Activated gamma-delta T cell (primary cell): Measurements from ENCODE around the gene CRK.
A peak's percentile ranks its signal among the peaks of the same experiment; 100 is the strongest.

ENCODE experiments used
- DNase-seq: peaks from one replicate; lab custom pipeline; 2025; lab: John Stamatoyannopoulos, UW

The CRK gene

GRCh38 chr17:1486802-1487695 lies 31.0 kb upstream of the CRK start:
- peak; percentile 58 for DNase-seq

- DNase-seq: peak; percentile 65
Observed at GRCh38 chr17:1485423-1486376, 29.7 kb upstream of the CRK start.

DNA sequence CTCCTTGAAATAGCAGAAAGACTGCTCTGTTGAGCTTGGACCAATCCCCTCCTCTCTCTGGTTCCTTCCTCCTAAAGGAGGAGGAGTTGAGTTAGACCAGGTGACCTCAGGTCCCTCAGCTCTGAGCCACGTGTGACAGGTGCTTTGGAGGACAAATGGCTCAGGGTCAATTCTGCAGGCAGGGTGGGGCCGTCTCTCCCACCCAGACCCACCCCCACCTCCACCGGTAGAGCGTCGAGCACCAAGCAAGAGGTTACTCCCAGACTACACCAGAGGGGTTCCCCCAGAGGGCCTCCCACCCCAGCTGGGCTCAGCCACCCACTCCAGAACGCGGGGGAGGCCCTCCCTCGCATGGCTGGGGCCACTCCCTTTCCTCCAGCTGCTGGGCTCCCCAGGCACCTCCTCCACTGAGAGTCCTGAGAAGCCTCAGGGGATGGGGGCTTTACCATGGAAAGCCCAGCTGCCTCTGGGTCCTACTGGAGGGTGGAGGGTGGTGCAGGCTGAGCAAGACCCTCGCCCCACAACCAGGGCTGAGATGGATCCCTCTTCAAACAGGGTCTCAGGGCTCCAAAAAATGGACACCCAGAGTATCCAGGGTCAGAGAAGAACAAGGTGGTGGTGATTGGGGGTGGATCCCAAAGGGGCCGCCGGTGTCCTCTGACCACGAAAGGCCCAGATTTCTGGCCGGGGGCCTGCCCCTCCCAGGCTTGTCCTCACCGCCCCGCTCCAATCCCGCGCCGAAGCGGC lies 28.8 kb upstream of the CRK start:
- DNase-seq: no peak

- no peak for DNase-seq
Observed at GRCh38 chr17:1484060-1484535, 28.1 kb upstream of the CRK start.

- DNase-seq: no peak
Observed at GRCh38 chr17:1482680-1483079, 26.6 kb upstream of the CRK start.

GRCh38 chr17:1481736-1482135 lies 25.7 kb upstream of the CRK start:
- no peak for DNase-seq

GRCh38 chr17:1480747-1481465 lies 24.9 kb upstream of the CRK start:
- no peak for DNase-seq

- no peak for DNase-seq
Observed at GRCh38 chr17:1478418-1478817, 22.4 kb upstream of the CRK start.

DNA sequence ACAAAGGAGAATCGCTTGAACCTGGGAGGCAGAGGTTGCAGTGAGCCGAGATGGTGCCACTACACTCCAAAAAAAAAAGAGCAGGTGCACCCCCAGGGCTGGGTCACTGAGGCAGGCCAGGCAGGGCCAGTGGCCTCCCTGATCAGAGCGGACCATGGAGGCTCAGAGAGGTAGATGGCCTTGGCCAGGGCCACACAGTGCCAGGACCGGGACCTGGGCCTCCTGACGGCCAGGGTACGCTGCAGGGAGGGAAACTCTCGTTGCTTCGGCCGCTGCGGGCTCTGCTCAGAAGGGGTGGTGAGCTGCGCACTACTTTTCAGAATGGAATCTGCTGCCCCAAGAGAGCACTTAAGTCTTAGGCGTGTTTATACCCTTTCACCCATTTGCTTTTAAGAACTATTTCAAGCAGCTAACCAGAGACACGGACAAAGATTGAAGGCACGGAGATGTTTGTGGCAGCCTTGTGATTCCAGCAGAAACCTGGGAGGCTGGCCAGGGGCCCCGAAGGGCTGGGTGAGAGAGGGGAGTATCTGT lies 19.4 kb upstream of the CRK start:
- DNase-seq: no peak

GRCh38 chr17:1474402-1475189 lies 18.6 kb upstream of the CRK start:
- DNase-seq: no peak

DNA sequence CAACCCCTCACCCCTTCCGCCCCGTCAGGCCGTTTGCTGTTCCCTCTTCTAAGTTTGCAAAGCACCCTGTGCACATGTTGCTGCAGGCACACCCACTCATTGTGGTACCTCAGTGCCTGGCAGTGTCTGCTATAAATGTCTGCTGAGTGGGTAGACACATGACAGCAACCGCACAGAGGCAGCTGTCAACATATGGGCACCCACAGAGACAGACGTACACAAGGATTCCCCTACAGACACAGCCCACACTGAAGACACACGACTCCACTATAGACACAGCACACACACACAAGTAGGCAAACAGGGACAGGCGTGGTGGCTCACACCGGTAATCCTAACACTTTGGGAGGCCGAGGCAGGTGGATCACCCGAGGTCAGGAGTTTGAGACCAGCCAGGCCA lies 17.8 kb upstream of the CRK start:
- DNase-seq: no peak

- no peak for DNase-seq
Observed at GRCh38 chr17:1473170-1473569, 17.1 kb upstream of the CRK start.

DNA sequence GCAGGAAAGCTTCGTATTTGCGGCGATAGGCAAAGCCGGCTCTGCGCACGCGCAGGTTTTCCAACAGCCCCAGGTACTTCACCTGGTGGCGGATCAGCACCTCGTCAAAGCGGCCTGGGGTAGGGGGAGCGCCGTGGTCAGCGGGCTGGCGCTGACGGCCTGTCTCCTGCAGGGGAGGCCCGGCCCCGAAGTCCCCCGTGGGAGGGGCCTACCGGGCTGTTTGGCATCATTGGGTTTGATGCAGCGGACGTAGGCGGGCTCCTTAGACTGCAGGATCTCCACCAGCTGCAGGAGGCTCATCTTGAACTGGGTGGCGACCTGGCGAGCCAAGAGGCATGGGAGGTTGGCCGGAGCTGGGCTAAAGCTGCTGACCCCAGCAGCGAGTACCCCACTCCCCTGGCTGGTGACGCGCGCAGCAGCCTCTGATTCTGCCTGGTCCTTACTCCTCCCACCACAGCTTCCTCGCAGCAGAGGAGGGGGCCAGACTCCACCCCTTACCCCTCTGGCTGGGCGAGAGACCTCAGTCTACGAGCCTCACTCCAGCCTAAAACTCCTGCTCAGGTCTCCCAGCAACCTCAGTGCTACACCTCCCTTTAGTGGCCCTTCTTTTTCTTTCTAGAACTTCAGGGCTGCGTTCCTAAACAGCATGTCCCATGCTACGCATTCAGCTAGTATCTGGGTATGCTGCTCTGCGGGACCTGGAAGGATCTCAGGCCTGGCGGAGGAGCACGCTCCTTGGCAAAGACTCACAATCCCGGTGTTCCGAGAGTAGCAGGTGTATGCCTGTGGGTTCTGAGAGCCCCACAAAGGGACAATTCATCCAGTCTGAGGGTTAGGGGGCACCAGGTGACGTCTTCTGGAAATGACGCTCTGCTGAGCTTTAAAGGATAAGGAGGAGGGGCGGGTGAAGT lies 16.1 kb upstream of the CRK start:
- no peak for DNase-seq

- no peak for DNase-seq
Observed at GRCh38 chr17:1471490-1471889, 15.5 kb upstream of the CRK start.

- no peak for DNase-seq
Observed at GRCh38 chr17:1470755-1471462, 14.9 kb upstream of the CRK start.

DNA sequence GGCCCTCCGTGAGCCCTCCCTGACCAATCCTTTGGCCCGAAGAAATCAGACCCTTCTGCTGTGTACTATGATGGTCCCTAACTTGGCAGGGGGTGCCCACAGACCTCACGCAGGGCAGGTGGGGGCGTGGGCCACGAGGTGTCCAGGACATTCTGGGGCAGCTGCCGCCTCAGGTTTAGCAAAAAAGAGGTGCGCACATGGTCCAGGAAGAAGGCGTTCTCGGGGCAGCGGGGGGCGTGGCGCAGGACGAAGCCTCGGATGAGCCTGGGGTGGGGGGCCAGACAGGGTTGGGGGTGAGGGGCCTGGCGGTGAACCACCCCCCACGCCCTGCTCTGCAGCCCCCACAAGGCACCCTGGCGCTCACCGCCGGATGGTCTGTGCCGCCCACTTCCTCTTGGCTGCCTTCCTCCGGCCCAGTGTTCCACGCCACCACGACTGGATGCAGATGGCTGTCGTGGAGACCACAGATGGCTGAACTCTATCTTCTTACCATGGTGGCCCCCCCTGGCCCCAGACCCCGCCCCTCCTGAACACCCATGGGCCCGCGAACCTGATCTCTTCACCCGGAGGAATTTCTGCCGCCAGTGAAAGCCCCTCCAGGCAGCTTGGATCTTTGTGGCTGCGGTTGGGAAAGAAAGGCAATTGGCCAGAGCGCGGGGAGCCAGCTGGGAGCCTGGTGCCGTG lies 14.2 kb upstream of the CRK start:
- no peak for DNase-seq

- DNase-seq: no peak
Observed at GRCh38 chr17:1469231-1469852, 13.3 kb upstream of the CRK start.
